ENCODE data around the gene HPCAL1.

- TF ChIP-seq POLR2AphosphoS5 (IDR thresholded peaks at IDR 0.05; ENCODE audit: low read depth, low read length) (no peak), POLR2A (IDR thresholded peaks at IDR 0.05; ENCODE audit: low read depth, low read length) (no peak)
Observed at GRCh38 chr2:10278763-10279471, 23.8 kb upstream of the HPCAL1 start.

Data from GM12891 (cell line).